Measurements from ENCODE around the gene CYGB.
"Not testable (repeated sequence)": the region's sequence is repeated elsewhere in the genome, so short reads cannot be mapped to it uniquely, and the experiment has no call there.

The CYGB gene

DNA sequence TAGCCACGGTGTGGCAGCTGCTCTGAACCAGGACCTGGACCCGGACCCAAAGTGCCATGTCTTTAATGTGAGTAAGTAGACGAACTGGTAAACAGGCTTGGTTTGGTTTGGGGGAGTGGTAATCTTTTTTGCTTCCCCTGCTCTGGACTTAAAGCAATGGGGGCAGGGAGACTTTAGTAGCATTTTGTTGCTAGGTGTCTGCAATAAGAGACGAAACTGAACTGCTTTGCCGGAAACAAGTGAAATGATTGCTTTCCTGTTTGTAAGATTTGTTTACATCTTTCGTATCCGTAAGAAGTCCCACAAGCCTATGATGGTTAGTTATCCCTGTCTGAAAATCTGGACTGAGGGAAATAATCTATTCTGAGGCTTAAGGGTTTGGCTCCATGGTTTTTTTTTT lies 23.8 kb upstream of the CYGB start:
- H3K4me3 ChIP-seq (replicated peaks; ENCODE audit: low read depth, low read length) = peak overlapping the region; percentile 98
- H3K27me3 ChIP-seq (replicated peaks; ENCODE audit: control insufficient read depth, insufficient read depth, low read length) = no peaks in the 10 kb centered on the region
- TF ChIP-seq, protein P1, sequence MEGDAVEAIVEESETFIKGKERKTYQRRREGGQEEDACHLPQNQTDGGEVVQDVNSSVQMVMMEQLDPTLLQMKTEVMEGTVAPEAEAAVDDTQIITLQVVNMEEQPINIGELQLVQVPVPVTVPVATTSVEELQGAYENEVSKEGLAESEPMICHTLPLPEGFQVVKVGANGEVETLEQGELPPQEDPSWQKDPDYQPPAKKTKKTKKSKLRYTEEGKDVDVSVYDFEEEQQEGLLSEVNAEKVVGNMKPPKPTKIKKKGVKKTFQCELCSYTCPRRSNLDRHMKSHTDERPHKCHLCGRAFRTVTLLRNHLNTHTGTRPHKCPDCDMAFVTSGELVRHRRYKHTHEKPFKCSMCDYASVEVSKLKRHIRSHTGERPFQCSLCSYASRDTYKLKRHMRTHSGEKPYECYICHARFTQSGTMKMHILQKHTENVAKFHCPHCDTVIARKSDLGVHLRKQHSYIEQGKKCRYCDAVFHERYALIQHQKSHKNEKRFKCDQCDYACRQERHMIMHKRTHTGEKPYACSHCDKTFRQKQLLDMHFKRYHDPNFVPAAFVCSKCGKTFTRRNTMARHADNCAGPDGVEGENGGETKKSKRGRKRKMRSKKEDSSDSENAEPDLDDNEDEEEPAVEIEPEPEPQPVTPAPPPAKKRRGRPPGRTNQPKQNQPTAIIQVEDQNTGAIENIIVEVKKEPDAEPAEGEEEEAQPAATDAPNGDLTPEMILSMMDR (IDR thresholded peaks at IDR 0.05; ENCODE audit: insufficient read depth, low read length, poor library complexity, severe bottlenecking) = no peak
- H3K36me3 ChIP-seq (ENCODE audit: control insufficient read depth, insufficient read depth, low read length) = peaks cover 10% of the 10 kb centered on the region
- DNase-seq (ENCODE audit: extremely low read depth, insufficient read length) = no peak

DNA sequence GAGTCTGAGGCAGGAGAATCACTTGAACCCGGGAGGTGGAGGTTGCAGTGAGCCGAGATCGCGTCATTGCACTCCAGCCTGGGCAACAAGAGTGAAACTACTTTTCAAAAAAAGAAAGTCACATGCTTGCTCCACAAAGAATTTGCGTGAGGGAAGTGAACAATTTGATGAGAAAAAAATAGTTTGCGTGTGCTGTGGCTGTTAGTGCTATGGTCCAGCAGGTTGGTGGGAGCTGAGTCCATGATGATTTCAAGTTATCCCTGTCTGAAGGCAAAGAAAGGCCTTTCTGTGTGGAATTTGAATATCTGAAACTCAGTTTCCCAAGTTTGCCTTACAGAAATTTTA lies 23.3 kb upstream of the CYGB start:
- Histone ChIP-seq H3K27me3 (replicated peaks; ENCODE audit: control insufficient read depth, insufficient read depth, low read length) (no peaks in the 10 kb centered on the region), H3K4me3 (replicated peaks; ENCODE audit: low read depth, low read length) (peak overlapping the region; percentile 98), H3K36me3 (ENCODE audit: control insufficient read depth, insufficient read depth, low read length) (peaks cover 10% of the 10 kb centered on the region)
- DNase-seq (ENCODE audit: extremely low read depth, insufficient read length) = no peak
- TF ChIP-seq, protein P1 (IDR thresholded peaks at IDR 0.05; ENCODE audit: insufficient read depth, low read length, poor library complexity, severe bottlenecking) = no peak

DNA sequence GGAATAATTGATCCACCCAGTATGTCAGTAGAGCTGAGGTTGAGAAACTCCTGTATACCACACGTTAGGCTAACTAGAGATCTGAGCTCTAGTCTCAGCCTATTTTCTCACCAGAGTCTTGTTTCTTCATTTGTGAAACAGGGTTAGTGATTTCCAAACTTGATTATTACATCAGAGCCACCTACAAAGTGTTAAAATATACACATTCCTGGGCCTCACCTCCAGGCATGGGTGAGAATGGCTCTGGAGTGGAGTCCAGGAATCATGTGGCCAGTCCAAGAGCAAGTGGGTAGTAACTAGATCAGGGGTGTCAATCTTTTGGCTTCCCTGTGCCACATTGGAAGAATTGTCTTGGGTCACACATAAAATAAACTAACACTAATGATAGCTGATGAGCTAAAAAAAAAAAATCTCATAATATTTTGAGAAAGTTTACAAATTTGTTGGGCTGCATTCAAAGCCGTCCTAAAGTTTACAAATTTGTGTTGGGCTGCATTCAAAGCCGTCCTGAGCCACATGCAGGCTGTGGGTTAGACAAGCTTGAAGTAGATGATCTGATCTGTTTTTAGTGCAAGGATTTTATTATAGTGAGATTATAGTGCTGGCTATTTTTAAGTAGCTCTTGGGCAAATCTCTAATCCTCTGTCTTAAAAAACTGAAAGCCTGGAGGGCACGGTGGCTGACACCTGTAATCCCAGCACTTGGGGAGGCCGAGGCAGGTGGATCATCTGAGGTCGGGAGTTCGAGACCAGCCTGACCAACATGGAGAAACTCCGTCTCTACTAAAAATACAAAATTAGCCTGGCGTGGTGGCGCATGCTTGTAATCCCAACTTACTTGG lies 22.7 kb upstream of the CYGB start:
- DNase-seq (ENCODE audit: extremely low read depth, insufficient read length) = no peak
- TF ChIP-seq, protein P1 (IDR thresholded peaks at IDR 0.05; ENCODE audit: insufficient read depth, low read length, poor library complexity, severe bottlenecking) = no peak
- H3K4me3 ChIP-seq (replicated peaks; ENCODE audit: low read depth, low read length) = peak overlapping the region; percentile 98
- H3K36me3 ChIP-seq (ENCODE audit: control insufficient read depth, insufficient read depth, low read length) = peaks cover 9% of the 10 kb centered on the region
- H3K27me3 ChIP-seq (replicated peaks; ENCODE audit: control insufficient read depth, insufficient read depth, low read length) = no peaks in the 10 kb centered on the region

- H3K36me3 ChIP-seq (ENCODE audit: control insufficient read depth, insufficient read depth, low read length); H3K27me3 ChIP-seq (replicated peaks; ENCODE audit: control insufficient read depth, insufficient read depth, low read length); DNase-seq (ENCODE audit: extremely low read depth, insufficient read length): not testable (repeated sequence)
- H3K4me3 ChIP-seq (replicated peaks; ENCODE audit: low read depth, low read length) = peak overlapping the region; percentile 98
Observed at GRCh38 chr17:76559460-76559859, 22.0 kb upstream of the CYGB start.

- TF ChIP-seq, protein P1 (IDR thresholded peaks at IDR 0.05; ENCODE audit: insufficient read depth, low read length, poor library complexity, severe bottlenecking) = peak; percentile 70
- Histone ChIP-seq H3K4me3 (replicated peaks; ENCODE audit: low read depth, low read length) (peak overlapping the region; percentile 98), H3K27me3 (replicated peaks; ENCODE audit: control insufficient read depth, insufficient read depth, low read length) (no peaks in the 10 kb centered on the region), H3K36me3 (ENCODE audit: control insufficient read depth, insufficient read depth, low read length) (peaks cover 8% of the 10 kb centered on the region)
- no peak for DNase-seq (ENCODE audit: extremely low read depth, insufficient read length)
Observed at GRCh38 chr17:76558198-76559095, 20.9 kb upstream of the CYGB start.

Data from GM06990 (cell line).